Non-pigmented ciliary epithelial cell (primary cell): ENCODE measurements around the gene GMNC.

Source experiments
- DNase-seq: peaks from one replicate; pipeline ENCODE4 v3.0.0-alpha.2; 2010; ENCODE audit warnings: low read depth

Gene GMNC

GRCh38 chr3:190849607-190850006 is 12.9 kb downstream of the GMNC start:
- no peak for DNase-seq

DNA sequence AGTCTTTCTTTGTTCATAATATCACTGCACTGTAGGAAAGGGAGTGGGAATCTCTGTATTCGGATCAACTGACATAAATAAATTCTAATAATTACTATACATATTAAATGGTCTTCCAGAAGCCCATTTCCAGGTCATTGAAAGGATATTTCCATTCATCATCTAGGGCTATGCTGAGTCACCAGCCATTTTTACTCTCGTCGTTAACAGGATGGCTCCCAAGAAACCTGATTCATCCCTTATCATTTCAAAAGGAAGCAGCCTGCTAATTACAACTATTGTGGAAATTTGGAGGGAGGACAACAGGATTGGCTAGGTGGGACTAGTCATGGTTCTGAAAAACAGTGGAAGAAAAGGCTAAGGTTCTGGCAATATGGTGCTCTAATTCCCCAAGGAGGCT is 13.6 kb downstream of the GMNC start:
- DNase-seq = no peak

DNA sequence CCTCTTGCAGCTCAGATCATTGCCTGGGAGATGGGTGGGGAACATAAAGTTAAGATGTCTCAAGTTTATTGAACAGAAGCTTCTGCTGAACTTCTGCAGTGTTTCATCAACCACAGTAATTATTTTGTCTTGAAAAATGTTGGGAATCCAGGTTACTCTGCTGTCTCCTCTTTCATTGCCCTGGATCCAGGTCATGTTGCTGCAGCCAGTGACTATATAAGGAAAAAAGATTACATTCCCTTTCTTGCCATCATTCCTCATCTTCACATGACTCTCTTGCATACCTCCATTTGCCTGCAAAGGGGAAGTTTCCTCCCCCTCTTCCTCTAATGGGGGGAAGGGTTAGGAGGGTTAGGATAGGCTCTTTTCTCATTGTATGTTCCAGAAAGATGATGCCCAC is 15.1 kb downstream of the GMNC start:
- DNase-seq = no peak

GRCh38 chr3:190840146-190840545 is 22.3 kb downstream of the GMNC start:
- no peak for DNase-seq

- no peak for DNase-seq
Measured at GRCh38 chr3:190831225-190831624, 31.3 kb downstream of the GMNC start.

GRCh38 chr3:190830031-190830430 is 32.5 kb downstream of the GMNC start:
- DNase-seq = no peak

DNA sequence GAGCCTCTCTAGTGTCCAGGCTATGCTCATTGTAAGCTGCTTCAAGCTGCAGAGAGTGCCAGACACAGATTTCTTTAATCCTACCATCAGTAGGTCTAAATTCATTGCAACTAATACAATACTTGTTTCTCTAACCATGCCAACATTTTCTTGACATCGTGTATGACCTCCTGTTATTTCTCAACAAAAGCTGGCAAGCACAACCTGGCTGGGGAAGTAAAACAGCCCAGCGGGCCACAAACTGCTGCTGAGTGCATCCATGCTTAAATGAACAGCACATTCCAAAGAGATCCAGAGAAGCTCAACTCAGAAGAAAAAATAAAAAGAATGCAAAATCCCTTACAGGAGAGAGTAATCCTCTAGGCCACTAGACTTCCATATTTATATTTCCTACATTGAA is 36.5 kb downstream of the GMNC start:
- no peak for DNase-seq

- DNase-seq = no peak
Measured at GRCh38 chr3:190825386-190826016, 37.0 kb downstream of the GMNC start.

DNA sequence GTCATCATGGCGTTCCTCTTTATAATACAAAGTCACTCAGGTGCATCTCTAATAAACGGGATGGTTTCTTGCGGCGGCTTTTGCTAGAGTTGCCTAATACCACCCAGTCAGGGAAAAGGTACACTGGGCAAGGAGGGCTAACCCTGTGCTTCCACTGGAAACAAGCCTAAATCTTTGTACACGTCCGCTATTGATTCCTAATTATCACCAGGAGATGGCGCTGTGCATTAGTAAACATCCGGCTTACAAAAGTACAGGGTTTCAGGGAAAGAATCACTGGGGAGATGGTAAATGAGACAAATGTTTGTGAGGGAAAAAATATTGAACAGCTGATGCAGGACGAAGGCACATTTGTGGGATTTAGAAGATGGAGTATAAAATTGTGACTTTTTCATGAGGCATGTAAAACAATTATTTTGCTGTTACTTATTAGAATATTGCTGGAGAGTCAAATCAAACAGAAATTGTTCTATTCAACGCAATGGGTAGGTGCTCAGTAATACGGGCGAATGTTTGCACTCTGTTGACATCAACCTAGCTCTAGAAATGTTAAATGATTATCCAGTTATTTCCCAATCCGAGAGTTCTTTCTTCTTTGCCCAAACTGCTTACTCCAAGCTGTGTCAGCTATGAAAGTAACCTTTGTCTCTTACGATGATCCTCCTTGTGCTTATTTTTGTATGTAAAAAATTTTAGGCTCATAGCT is 50.6 kb downstream of the GMNC start:
- DNase-seq = peak; percentile 8

GRCh38 chr3:190810957-190811356 is 51.5 kb downstream of the GMNC start:
- DNase-seq = no peak

DNA sequence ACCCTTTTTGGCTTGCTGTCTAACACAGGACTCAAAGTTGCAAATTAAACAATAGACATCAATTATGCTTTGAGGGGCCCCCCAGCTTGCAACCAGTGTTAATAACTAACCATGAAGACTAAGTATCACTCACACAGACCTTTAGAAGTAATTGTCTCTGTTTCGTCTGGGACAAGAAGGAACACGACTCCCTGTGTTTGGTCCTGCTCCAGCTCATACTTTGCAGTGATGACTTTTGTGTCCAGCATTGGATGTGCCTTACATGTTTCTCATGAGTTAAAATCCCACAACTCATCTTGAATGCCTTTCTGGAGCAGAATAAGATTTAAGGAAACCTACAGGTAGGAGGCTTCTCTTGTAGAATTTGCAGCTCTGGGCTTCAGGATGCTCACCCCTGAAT is 53.1 kb downstream of the GMNC start:
- no peak for DNase-seq

DNA sequence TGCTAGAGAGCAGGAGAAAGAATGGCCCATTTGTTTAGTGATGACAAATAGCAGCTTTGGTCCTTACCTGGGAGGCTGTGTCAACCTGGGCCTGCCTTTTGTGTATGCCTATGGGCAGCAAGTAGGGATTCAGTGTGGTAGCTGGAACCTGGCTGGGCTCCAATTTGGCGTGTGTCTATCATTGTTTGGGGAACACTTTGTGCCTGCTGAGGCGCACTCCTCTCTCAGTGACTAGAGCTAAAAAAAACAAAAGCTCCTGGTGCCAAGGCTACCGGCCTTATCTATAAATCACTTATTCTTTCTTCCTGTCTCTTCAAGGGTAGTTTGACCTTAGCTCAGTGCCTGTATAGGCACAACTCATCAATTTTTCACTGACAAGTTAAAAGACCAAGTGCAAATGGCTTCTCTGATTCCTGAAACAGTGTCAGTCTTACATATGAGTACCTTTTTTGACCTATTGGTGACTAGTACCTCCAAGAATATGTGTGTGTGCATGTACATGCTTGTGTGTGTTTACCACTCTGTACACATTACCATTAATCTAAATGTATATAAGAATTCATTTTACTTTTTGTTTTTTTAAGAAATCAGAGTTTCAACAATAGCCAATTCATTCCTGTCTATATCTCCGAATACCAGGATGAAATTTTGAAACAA is 54.6 kb downstream of the GMNC start:
- no peak for DNase-seq
